Measurements from ENCODE around the gene LRRC52.

The LRRC52 gene

DNA sequence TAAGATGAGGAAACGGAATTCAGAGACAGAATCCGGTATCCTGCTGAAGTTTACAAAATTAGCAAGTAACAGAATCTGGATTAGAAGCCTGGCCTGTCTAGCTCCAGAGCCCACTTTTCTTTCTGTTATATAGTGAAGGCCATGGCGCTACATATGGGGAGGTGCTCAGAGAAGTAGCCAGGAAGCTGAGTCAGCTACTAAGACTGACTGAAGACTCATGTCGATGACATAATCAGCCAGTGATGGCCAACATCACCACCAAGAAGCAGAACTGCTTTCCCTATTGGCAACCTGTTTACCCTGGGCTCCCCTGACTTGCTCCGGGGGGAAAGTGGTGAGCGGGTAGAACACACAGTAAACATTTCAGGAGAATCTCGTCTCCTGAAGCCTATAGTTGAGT lies 18.8 kb downstream of the LRRC52 start:
- no peak overlapping the region for H3K27ac ChIP-seq (ENCODE audit: low read depth in 2 of 2, low read length in 2 of 2)
- peaks cover 0 to 2% of the 10 kb centered on the region in 2 donors for H3K27me3 ChIP-seq (ENCODE audit: control insufficient read depth in 2 of 2, insufficient read depth in 2 of 2, low read length in 2 of 2)
- H3K36me3 ChIP-seq (ENCODE audit: control insufficient read depth in 2 of 2, insufficient read depth in 2 of 2, low read length in 2 of 2), result no peaks in the 10 kb centered on the region
- no peak overlapping the region for H3K4me3 ChIP-seq (ENCODE audit: low read length in 2 of 2)
- no peaks in the 10 kb centered on the region for H3K4me1 ChIP-seq (ENCODE audit: control insufficient read depth in 2 of 2, insufficient read depth in 2 of 2, low read length in 2 of 2)
- no peaks in the 10 kb centered on the region for H3K9me3 ChIP-seq (ENCODE audit: control insufficient read depth in 2 of 2, low read length in 2 of 2)
- H3K9ac ChIP-seq (ENCODE audit: low read depth in 1 of 2, low read length in 2 of 2), result no peak overlapping the region

DNA sequence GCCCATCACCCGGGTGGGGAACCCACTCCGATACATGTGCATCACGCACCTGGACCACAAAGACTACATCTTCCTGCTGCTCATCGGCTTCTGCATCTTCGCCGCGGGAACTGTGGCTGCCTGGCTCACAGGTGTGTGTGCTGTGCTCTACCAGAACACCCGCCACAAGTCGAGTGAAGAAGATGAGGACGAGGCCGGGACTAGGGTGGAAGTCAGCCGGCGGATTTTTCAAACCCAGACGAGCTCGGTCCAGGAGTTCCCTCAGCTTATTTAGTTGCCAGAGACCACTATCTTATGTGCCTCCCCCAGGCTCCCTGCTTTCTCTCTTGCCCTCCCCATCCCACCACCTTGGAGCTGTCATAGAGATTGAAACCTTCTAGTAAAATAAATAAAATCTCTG lies 19.8 kb downstream of the LRRC52 start:
- no peaks in the 10 kb centered on the region for H3K36me3 ChIP-seq (ENCODE audit: control insufficient read depth in 2 of 2, insufficient read depth in 2 of 2, low read length in 2 of 2)
- no peak overlapping the region for H3K4me3 ChIP-seq (ENCODE audit: low read length in 2 of 2)
- H3K27ac ChIP-seq (ENCODE audit: low read depth in 2 of 2, low read length in 2 of 2), result no peak overlapping the region
- no peaks in the 10 kb centered on the region for H3K4me1 ChIP-seq (ENCODE audit: control insufficient read depth in 2 of 2, insufficient read depth in 2 of 2, low read length in 2 of 2)
- no peaks in the 10 kb centered on the region for H3K9me3 ChIP-seq (ENCODE audit: control insufficient read depth in 2 of 2, low read length in 2 of 2)
- H3K9ac ChIP-seq (ENCODE audit: low read depth in 1 of 2, low read length in 2 of 2), result no peak overlapping the region
- H3K27me3 ChIP-seq (ENCODE audit: control insufficient read depth in 2 of 2, insufficient read depth in 2 of 2, low read length in 2 of 2), result peaks cover 0 to 2% of the 10 kb centered on the region in 2 donors

DNA sequence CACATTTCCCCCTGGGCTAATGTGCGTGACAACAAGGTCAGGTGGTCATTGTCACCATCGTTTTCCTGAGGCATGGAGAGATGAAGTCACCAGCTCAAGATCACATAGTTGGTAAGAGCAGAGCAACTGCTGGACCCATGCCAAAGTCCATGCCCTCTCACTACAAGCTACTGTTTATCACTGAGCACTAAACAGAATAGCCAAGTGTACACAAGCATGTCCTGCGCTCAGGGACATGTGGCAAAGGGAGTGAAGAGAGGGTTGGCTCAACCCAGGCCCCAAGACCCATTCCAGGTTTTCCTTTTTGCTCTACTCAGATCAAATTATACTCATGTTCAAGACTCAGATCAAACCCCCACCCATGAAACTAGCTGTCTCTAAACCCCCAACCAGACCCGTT lies 20.8 kb downstream of the LRRC52 start:
- Histone ChIP-seq H3K9ac (ENCODE audit: low read depth in 1 of 2, low read length in 2 of 2) (no peak overlapping the region), H3K4me3 (ENCODE audit: low read length in 2 of 2) (no peak overlapping the region), H3K27me3 (ENCODE audit: control insufficient read depth in 2 of 2, insufficient read depth in 2 of 2, low read length in 2 of 2) (peaks cover 0 to 2% of the 10 kb centered on the region in 2 donors), H3K4me1 (ENCODE audit: control insufficient read depth in 2 of 2, insufficient read depth in 2 of 2, low read length in 2 of 2) (no peaks in the 10 kb centered on the region), H3K27ac (ENCODE audit: low read depth in 2 of 2, low read length in 2 of 2) (no peak overlapping the region), H3K36me3 (ENCODE audit: control insufficient read depth in 2 of 2, insufficient read depth in 2 of 2, low read length in 2 of 2) (no peaks in the 10 kb centered on the region), H3K9me3 (ENCODE audit: control insufficient read depth in 2 of 2, low read length in 2 of 2) (no peaks in the 10 kb centered on the region)

DNA sequence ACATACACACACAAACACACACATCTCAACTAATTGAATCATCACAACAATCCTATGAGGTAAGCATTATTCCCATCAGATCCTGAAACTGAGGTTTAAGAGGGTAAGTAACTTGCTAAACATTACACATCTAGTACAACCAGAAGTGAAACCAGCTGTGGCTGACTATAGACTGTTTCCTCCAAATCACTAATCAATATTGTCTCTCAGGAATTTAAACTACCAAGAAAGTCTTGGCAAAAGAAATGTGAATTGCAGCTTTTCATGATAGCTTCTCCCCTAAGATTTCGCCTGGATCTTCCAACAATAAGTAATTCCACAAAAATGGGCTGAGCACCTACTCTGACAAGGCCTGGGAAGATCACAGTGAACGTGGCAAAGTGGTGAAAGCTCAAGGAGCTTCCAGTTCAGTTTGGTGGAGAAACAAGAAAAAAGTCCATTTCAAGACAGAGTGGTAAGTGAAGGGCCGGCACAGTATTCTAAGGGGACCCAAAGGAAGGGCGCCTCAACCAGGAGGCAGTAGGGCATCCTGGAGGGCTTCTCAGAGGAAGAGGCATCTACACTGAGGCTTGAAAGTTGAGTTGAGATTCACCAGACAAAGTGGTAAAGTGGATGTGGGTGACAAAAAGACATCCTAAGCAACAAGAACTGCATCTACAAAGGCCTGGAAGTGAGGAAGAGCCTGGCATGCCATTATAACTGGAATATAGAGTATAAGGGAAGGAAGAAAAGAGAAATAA lies 22.1 kb downstream of the LRRC52 start:
- Histone ChIP-seq H3K9me3 (ENCODE audit: control insufficient read depth in 2 of 2, low read length in 2 of 2) (no peaks in the 10 kb centered on the region), H3K9ac (ENCODE audit: low read depth in 1 of 2, low read length in 2 of 2) (no peak overlapping the region), H3K4me1 (ENCODE audit: control insufficient read depth in 2 of 2, insufficient read depth in 2 of 2, low read length in 2 of 2) (no peaks in the 10 kb centered on the region), H3K36me3 (ENCODE audit: control insufficient read depth in 2 of 2, insufficient read depth in 2 of 2, low read length in 2 of 2) (no peaks in the 10 kb centered on the region), H3K4me3 (ENCODE audit: low read length in 2 of 2) (no peak overlapping the region), H3K27me3 (ENCODE audit: control insufficient read depth in 2 of 2, insufficient read depth in 2 of 2, low read length in 2 of 2) (peaks cover 0 to 2% of the 10 kb centered on the region in 2 donors), H3K27ac (ENCODE audit: low read depth in 2 of 2, low read length in 2 of 2) (no peak overlapping the region)

DNA sequence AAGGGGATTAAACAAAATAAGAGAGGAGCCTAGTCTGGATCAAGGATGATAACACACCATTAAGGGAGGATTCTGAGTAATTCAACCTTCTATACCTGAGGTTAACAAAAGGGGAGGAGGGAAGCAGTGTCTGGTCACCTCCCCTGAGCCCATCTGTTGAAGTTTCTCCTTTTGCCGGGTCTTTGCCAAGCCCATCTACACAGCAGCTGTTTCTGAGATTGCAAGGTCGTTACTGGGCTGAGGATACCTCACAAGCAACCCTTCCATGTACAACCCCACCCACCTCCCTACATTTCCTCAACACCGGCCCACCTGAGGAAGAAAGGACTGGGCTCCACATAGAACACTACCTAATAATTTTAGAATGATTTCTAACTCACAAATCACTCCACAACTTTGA lies 26.3 kb downstream of the LRRC52 start:
- Histone ChIP-seq H3K27me3 (ENCODE audit: control insufficient read depth in 2 of 2, insufficient read depth in 2 of 2, low read length in 2 of 2) (no peaks in the 10 kb centered on the region), H3K4me1 (ENCODE audit: control insufficient read depth in 2 of 2, insufficient read depth in 2 of 2, low read length in 2 of 2) (no peaks in the 10 kb centered on the region), H3K27ac (ENCODE audit: low read depth in 2 of 2, low read length in 2 of 2) (no peak overlapping the region), H3K36me3 (ENCODE audit: control insufficient read depth in 2 of 2, insufficient read depth in 2 of 2, low read length in 2 of 2) (no peaks in the 10 kb centered on the region), H3K9ac (ENCODE audit: low read depth in 1 of 2, low read length in 2 of 2) (no peak overlapping the region), H3K9me3 (ENCODE audit: control insufficient read depth in 2 of 2, low read length in 2 of 2) (no peaks in the 10 kb centered on the region), H3K4me3 (ENCODE audit: low read length in 2 of 2) (no peak overlapping the region)

DNA sequence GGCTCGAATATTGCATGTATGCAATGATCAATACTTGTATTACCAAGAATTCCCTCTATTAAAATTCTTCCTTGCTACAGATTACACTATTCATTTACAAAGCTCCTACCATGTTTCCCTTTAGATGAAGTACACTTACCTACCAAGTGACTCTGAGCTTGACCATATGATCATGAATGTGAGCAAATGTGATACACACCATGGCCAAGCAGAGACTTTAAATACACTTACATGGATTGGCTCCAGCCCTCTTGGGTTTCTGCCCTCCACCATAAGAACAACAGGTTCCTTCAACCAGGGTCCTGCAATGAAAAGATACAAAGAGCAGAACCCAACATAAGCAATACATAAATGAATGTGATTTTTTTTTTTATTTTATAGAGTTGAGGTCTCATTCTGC lies 30.0 kb downstream of the LRRC52 start:
- no peak overlapping the region for H3K27ac ChIP-seq (ENCODE audit: low read depth in 2 of 2, low read length in 2 of 2)
- no peaks in the 10 kb centered on the region for H3K4me1 ChIP-seq (ENCODE audit: control insufficient read depth in 2 of 2, insufficient read depth in 2 of 2, low read length in 2 of 2)
- no peaks in the 10 kb centered on the region for H3K27me3 ChIP-seq (ENCODE audit: control insufficient read depth in 2 of 2, insufficient read depth in 2 of 2, low read length in 2 of 2)
- no peaks in the 10 kb centered on the region for H3K9me3 ChIP-seq (ENCODE audit: control insufficient read depth in 2 of 2, low read length in 2 of 2)
- H3K4me3 ChIP-seq (ENCODE audit: low read length in 2 of 2), result no peak overlapping the region
- no peaks in the 10 kb centered on the region for H3K36me3 ChIP-seq (ENCODE audit: control insufficient read depth in 2 of 2, insufficient read depth in 2 of 2, low read length in 2 of 2)
- H3K9ac ChIP-seq (ENCODE audit: low read depth in 1 of 2, low read length in 2 of 2), result no peak overlapping the region

DNA sequence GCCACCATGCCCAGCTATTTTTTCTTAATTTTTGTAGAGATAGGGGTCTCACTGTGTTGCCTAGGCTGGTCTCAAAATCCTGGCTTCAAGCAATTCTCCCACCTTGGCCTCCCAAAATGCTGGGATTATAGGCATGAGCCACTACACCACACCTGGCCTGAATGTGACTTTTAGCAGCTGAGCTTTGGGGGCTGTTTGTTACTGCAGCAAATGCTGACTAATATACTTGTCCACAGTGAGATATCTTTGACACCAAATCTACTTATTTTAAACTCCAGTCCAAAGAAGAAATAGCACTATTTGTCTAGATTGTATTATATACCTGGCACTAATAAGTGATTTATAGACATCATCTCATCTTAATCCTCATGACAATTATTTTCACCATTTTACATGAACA lies 30.5 kb downstream of the LRRC52 start:
- no peaks in the 10 kb centered on the region for H3K36me3 ChIP-seq (ENCODE audit: control insufficient read depth in 2 of 2, insufficient read depth in 2 of 2, low read length in 2 of 2)
- no peaks in the 10 kb centered on the region for H3K27me3 ChIP-seq (ENCODE audit: control insufficient read depth in 2 of 2, insufficient read depth in 2 of 2, low read length in 2 of 2)
- no peaks in the 10 kb centered on the region for H3K9me3 ChIP-seq (ENCODE audit: control insufficient read depth in 2 of 2, low read length in 2 of 2)
- H3K27ac ChIP-seq (ENCODE audit: low read depth in 2 of 2, low read length in 2 of 2), result no peak overlapping the region
- H3K4me1 ChIP-seq (ENCODE audit: control insufficient read depth in 2 of 2, insufficient read depth in 2 of 2, low read length in 2 of 2), result no peaks in the 10 kb centered on the region
- H3K4me3 ChIP-seq (ENCODE audit: low read length in 2 of 2), result no peak overlapping the region
- H3K9ac ChIP-seq (ENCODE audit: low read depth in 1 of 2, low read length in 2 of 2), result no peak overlapping the region

DNA sequence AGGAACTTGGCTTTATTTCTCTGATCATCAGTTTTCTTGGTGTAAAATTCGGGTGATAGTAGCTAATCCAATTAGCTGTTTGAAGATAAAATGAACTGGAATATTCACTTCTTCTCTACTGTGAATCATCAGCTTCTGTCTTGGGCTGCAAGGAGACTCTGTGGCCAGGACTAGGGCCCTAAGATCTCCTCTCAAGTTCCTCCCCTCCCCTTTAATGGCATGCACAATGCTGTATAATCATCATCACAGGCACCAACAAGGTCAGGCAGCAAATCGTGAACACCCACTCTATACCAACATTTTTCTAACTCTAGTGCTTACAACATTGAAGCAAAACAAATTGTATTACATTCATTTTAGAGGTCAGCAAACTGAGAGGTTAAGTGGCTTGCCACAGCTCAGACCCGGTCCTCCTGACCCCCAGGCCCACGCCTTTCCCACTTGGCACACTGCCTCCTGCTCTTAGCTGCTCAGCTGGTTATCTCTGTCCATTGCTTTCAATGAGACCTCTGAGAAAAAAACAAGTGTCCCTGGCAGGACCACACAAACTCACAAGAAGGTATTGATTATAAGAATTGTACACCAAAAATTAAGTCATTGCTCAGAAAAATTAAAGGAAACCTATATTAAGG lies 31.8 kb downstream of the LRRC52 start:
- Histone ChIP-seq H3K9me3 (ENCODE audit: control insufficient read depth in 2 of 2, low read length in 2 of 2) (no peaks in the 10 kb centered on the region), H3K9ac (ENCODE audit: low read depth in 1 of 2, low read length in 2 of 2) (no peak overlapping the region), H3K27me3 (ENCODE audit: control insufficient read depth in 2 of 2, insufficient read depth in 2 of 2, low read length in 2 of 2) (peaks cover 0 to 2% of the 10 kb centered on the region in 2 donors), H3K27ac (ENCODE audit: low read depth in 2 of 2, low read length in 2 of 2) (no peak overlapping the region), H3K4me1 (ENCODE audit: control insufficient read depth in 2 of 2, insufficient read depth in 2 of 2, low read length in 2 of 2) (no peaks in the 10 kb centered on the region), H3K4me3 (ENCODE audit: low read length in 2 of 2) (no peak overlapping the region), H3K36me3 (ENCODE audit: control insufficient read depth in 2 of 2, insufficient read depth in 2 of 2, low read length in 2 of 2) (no peaks in the 10 kb centered on the region)

DNA sequence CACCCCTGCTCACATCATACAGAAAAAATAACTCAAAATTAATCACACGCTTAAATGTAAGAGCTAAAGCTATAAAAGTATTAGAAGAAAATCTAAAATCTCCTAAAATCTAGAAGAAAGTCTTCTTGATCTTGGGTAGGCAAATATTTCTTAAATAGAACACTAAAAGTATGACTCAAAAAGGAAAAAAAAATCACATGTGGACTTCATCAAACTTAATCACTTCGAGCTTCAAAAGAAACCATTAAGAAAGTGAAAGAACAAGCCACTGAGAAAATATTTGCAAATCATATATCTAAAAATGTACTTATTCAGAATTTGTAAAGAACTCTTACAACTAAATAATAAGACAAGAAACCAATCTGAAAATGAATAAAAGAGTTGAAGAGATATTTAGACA lies 32.7 kb downstream of the LRRC52 start:
- no peak overlapping the region for H3K9ac ChIP-seq (ENCODE audit: low read depth in 1 of 2, low read length in 2 of 2)
- H3K4me3 ChIP-seq (ENCODE audit: low read length in 2 of 2), result no peak overlapping the region
- H3K36me3 ChIP-seq (ENCODE audit: control insufficient read depth in 2 of 2, insufficient read depth in 2 of 2, low read length in 2 of 2), result no peaks in the 10 kb centered on the region
- peaks cover 0 to 2% of the 10 kb centered on the region in 2 donors for H3K27me3 ChIP-seq (ENCODE audit: control insufficient read depth in 2 of 2, insufficient read depth in 2 of 2, low read length in 2 of 2)
- no peak overlapping the region for H3K27ac ChIP-seq (ENCODE audit: low read depth in 2 of 2, low read length in 2 of 2)
- no peaks in the 10 kb centered on the region for H3K4me1 ChIP-seq (ENCODE audit: control insufficient read depth in 2 of 2, insufficient read depth in 2 of 2, low read length in 2 of 2)
- H3K9me3 ChIP-seq (ENCODE audit: control insufficient read depth in 2 of 2, low read length in 2 of 2), result no peaks in the 10 kb centered on the region

DNA sequence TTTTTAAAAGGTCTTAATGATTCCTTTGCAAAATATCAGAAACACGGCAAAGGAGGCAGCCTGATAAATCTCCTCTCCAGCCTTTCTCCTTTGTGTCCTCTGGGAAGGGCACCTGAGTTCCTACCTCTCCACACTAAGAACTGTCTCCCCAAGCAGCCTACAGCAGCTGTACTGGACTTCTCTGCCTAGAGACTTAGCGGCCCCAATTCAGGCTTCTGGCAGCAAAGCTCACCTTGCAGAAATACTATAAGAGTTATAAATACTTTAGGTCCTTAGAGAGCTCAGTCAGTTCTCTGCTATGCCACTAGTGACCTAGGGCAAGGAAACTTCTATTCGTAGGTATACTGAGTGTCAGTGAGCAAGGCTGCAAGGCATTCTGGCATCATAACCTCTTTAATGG lies 33.9 kb downstream of the LRRC52 start:
- no peaks in the 10 kb centered on the region for H3K36me3 ChIP-seq (ENCODE audit: control insufficient read depth in 2 of 2, insufficient read depth in 2 of 2, low read length in 2 of 2)
- H3K9me3 ChIP-seq (ENCODE audit: control insufficient read depth in 2 of 2, low read length in 2 of 2), result no peaks in the 10 kb centered on the region
- no peak overlapping the region for H3K9ac ChIP-seq (ENCODE audit: low read depth in 1 of 2, low read length in 2 of 2)
- peaks cover 0 to 2% of the 10 kb centered on the region in 2 donors for H3K27me3 ChIP-seq (ENCODE audit: control insufficient read depth in 2 of 2, insufficient read depth in 2 of 2, low read length in 2 of 2)
- no peaks in the 10 kb centered on the region for H3K4me1 ChIP-seq (ENCODE audit: control insufficient read depth in 2 of 2, insufficient read depth in 2 of 2, low read length in 2 of 2)
- H3K4me3 ChIP-seq (ENCODE audit: low read length in 2 of 2), result no peak overlapping the region
- no peak overlapping the region for H3K27ac ChIP-seq (ENCODE audit: low read depth in 2 of 2, low read length in 2 of 2)

All from mucosa of rectum (tissue), 2 donors.